Epithelial cell of proximal tubule (primary cell): ENCODE results near the gene CCR2. TPM values are rescaled to one million over a fixed set of nuclear protein-coding genes. Genes with fewer than 3 reads are reported as not detected.

Experiments used
- DNase-seq: peaks from one replicate; pipeline ENCODE4 v3.0.0-alpha.2; 2011; ENCODE audit warnings: low read depth
- H3K4me3 ChIP-seq: 2 replicates; pipeline ENCODE4 v1.5.1; 2011; ENCODE audit warnings: low read depth, mild to moderate bottlenecking, low read length
- total RNA-seq: library from RNA; depleted of rRNA; stranded (reverse); fragments of >200 nt; gene quantifications from 2 replicates; pipeline ENCODE4 v1.2.3, GENCODE V29; 2015
- TF ChIP-seq, protein P1 (sequence below): conservative IDR thresholded peaks from 2 replicates; pipeline ENCODE4 v1.5.1; 2012; ENCODE audit warnings: low read depth, mild to moderate bottlenecking, low read length

The CCR2 gene
- total RNA-seq, 1 donor from 2014 or later = not detected

DNA sequence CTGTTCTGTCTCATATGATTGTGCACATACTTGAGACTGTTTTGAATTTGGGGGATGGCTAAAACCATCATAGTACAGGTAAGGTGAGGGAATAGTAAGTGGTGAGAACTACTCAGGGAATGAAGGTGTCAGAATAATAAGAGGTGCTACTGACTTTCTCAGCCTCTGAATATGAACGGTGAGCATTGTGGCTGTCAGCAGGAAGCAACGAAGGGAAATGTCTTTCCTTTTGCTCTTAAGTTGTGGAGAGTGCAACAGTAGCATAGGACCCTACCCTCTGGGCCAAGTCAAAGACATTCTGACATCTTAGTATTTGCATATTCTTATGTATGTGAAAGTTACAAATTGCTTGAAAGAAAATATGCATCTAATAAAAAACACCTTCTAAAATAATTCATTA, 21.9 kb downstream of the CCR2 start:
- DNase-seq = no peak
- H3K4me3 ChIP-seq = no peak overlapping the region
- TF ChIP-seq, protein P1, sequence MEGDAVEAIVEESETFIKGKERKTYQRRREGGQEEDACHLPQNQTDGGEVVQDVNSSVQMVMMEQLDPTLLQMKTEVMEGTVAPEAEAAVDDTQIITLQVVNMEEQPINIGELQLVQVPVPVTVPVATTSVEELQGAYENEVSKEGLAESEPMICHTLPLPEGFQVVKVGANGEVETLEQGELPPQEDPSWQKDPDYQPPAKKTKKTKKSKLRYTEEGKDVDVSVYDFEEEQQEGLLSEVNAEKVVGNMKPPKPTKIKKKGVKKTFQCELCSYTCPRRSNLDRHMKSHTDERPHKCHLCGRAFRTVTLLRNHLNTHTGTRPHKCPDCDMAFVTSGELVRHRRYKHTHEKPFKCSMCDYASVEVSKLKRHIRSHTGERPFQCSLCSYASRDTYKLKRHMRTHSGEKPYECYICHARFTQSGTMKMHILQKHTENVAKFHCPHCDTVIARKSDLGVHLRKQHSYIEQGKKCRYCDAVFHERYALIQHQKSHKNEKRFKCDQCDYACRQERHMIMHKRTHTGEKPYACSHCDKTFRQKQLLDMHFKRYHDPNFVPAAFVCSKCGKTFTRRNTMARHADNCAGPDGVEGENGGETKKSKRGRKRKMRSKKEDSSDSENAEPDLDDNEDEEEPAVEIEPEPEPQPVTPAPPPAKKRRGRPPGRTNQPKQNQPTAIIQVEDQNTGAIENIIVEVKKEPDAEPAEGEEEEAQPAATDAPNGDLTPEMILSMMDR = no peak

DNA sequence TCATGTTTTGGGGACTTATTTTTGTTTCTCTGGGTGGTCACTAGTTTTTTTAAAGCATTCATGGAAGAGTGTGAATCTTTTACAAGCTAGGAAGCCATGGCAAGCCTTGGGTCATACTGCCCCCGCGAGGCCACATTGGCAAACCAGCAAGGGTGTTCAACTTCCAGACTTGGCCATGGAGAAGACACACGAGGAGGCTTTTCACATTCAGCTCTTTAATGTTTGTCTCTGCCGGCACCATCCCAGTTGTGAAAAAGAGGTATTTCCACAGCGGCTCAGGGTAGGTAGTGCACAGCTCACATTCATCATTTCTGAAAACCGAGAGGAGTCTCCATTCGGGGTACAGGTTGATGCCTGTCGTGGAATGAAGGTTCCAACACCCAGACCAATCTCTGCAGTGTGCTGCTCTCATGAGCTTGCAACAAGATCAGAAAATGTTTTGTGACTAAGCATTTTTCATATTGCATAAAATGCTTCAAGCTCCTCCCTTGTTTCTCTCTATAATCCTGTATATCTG, 24.6 kb downstream of the CCR2 start:
- no peak for DNase-seq
- TF ChIP-seq, protein P1 = peak; percentile 90
- H3K4me3 ChIP-seq = no peak overlapping the region

DNA sequence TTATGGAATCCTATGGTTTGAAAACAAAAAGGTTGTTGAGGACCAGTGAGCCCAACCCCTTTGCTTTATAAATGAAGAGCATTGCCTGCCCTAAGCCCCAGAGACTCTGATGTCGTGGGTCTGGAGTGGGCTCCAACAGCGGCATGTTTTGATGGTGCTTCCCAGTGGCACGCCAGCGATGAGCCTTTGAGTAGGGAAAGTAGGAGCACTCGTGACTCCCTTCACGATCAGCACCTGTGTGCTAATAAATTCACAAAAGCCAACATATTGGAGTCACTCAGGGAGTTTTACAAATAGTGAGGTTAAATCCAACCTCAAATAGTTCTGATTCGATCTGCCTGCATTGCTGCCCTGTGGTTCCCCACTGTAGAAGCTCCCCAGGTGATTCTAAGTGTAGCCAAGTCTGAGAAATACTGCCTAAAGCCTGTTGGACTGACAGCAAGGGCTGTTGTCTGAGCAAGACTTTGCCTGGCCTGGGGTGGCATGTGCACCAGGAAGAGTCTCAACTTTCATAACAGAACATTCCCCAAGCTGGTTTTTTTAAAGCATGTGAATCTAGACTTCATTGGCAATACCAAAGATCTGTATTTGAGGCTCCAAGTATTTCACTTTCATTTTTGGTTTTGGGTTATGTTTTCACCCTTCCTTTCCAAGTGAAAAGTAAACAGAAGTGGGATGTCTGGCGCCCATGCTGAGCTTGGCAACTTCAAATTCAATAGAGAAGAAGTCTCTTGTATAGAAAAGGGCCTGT, 26.7 kb downstream of the CCR2 start:
- DNase-seq = no peak
- H3K4me3 ChIP-seq = no peak overlapping the region
- TF ChIP-seq, protein P1 = no peak

DNA sequence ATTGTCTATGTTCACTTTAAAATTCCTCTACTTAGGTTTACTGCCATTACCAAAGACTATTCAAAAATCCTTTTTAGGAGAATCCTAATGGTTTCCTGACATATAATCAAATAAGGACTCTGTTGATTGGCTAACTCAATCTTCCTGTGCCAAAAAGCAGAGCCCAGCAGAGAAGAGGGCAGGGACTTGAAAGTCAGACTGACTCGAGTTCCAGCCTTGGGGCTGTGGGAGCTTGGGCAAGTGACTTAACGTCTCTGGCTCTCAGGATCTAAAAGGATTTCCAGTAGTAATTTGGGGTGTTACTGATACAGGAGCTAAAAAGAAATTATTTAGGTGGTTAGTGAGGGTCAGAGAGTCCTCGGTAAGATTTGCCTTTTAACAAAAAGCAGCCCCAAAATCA, 27.7 kb downstream of the CCR2 start:
- H3K4me3 ChIP-seq = no peak overlapping the region
- TF ChIP-seq, protein P1 = no peak
- DNase-seq = no peak

DNA sequence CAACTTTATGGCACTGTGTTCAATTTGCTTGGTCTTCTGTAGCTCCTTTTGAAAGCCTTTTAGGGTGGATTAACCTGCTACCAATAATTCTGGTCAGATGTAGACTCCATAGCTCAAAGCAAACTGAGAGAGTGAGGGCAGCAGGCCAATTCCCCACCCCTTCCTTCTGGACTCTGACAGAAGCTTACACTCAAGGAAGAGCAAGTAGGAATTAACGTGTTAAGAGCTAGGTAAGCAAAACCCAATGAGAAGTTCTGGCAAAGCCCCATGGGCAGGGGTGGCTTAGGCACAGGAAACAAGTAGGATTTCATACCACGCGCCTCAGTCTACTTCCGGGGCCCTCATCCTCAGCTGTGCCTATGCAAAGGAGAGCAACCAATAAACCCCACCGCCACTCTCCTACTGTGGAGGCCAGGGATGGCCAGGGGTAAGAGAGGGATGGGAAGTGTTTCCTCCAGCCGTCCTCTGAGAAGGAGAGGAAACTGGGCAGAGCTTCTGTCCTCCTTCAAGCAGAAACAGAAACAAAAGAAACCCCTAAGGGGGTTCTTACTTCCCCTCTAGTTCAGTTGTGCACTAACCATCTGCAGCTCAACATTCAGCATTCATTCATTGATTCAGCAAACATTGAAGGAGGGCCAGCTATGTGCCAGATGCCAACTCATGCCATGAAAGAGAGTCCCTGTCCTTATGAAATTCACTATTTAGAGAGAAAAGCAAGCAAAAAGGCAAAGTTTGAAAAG, 29.5 kb downstream of the CCR2 start:
- DNase-seq = no peak
- no peak overlapping the region for H3K4me3 ChIP-seq
- TF ChIP-seq, protein P1 = no peak

DNA sequence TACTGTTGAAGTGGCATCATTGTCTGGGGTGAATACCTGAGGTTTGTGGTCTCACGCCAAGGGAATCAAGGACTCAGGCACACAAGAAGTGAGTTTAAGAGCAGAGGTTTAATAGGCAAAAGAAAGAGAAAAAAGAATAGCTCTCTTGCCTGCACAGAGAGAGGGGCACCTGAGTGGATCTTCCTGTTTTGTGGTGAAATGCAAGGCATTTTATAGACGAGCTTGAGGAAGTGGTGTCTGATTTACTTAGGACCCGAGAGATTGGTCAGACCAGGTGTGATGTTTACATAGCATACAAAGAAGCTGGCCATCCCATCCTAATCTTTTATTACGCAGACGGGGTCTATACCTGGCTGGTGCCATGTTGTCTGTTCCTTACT, 30.0 kb downstream of the CCR2 start:
- TF ChIP-seq, protein P1 = no peak
- H3K4me3 ChIP-seq = no peak overlapping the region

More for the DNA sequence above, 30.0 kb downstream of the CCR2 start:
- DNase-seq = no peak
